Hindlimb muscle (tissue), 1 donor: ENCODE data around the gene EIF2B5. TPM values are rescaled to one million over a fixed set of nuclear protein-coding genes. Genes with fewer than 3 reads are reported as not detected.

ENCODE experiments used
- DNase-seq: peaks from one replicate; pipeline ENCODE4 v3.0.0-alpha.2; 2013
- polyA plus RNA-seq: library from polyadenylated mRNA; unstranded; fragments of 120-200 nt; gene quantifications from one replicate; pipeline ENCODE4 v1.2.1, GENCODE V29; 2013; ENCODE audit not compliant: insufficient read length

EIF2B5 gene
- polyA plus RNA-seq, 1 donor: 41.3 TPM

DNA sequence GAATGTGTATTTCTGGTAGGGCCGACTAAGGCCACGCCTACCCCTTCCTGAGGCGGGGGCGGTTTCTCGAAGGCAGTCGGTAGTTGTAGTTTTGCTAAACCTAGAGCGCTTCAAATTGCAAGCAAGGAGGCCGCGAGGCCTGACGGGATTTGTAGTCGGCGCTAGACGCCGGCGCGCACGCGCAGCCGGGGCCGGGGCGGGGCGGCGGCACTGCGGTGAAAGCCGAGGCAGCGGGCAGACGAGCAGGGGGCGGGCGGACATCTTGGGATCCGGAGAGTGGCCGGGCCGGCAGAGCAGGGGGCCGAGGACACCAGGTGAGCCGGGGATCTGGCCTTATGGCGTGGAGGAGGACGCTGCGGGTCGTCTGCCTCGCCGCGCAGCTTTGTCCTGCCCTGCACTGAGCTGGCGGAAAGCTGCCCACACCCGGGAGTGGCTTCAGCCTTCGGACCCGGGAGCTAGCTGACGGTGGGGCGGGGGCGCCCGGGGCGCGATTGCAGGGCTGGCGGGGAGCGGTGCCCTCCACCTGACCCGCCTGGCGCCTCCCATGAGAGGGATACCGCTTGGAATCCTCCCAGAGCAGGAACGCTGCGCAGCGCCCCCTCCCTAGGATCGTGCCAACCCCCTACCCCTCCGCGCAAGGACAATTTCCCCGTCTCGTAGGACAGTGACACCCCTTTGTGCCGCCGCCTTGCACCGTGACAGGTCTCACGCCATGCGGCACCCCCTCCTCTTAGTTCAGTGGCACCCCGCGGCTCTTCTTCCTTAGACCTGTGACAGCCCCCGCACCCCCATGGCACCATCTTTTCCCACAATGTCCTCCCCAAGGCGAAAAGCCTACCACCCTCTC is 39.7 kb downstream of the EIF2B5 start, which contains the start of gene AP2M1:
TSS of gene AP2M1 (plus strand) at position 210 of the 847 bp plus-strand sequence. CDS start 2,139 bp downstream, outside the sequence.
- peak; percentile 99 for DNase-seq

DNA sequence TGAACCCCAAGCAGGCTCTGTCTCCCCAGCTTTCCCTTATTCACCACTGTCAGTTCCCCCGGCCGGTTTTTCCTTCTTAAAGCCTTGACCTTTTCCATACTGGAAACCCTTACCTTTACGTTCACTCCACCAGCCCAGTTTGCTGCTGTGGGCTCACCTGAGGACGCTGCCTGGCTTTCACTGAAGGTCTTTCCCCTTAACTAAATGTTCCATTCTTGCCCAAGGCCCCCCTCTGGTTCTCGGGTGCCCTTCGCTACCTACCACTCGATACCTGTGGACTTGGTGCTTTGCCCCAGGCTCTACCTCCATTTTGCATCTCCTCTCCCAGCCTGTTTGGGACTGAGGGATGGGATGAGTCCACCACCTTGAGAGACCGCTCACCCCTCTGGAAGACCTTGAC is 40.3 kb downstream of the EIF2B5 start:
- DNase-seq: no peak

DNA sequence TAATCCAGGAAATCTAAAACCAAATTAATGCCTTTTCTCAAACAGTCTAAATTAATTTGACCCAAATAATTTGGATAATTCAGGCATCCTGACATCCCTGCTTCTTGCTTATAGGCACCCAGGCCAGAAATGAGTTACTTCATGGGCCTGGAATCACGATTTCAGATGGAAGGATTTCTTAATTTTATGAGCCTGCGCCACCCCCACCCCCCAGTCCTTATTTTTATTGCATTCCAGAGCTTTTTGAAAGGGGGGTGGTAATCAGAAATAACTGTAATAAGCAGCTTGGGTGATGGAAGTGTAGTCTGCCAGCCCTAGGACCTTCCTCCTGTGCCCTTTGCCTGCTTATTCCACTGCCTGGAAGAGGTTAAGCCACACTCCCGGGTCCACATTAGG is 40.8 kb downstream of the EIF2B5 start:
- DNase-seq: no peak

- DNase-seq: peak; percentile 52
Measured at GRCh38 chr3:184176377-184177330, 41.5 kb downstream of the EIF2B5 start.

DNA sequence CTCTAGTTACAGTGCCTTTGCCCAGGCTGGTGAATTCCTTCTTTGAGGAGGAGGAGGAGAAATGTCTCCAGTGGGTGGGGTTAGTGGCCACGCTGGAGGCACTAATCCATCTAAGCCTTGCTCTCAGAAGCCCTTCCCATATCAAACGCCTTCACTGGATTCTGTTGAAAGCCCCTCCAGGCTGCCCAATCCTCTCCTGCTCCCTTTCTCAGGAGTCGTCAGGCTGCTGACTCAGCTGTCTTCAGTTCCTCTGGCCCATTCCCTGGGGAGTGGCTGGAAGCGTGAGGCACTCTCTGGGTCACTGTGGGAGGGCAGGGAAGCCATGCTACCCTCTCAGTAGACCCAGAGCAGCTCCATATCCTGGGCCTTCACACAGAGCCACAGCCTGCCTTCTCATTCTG is 42.2 kb downstream of the EIF2B5 start:
- no peak for DNase-seq

DNA sequence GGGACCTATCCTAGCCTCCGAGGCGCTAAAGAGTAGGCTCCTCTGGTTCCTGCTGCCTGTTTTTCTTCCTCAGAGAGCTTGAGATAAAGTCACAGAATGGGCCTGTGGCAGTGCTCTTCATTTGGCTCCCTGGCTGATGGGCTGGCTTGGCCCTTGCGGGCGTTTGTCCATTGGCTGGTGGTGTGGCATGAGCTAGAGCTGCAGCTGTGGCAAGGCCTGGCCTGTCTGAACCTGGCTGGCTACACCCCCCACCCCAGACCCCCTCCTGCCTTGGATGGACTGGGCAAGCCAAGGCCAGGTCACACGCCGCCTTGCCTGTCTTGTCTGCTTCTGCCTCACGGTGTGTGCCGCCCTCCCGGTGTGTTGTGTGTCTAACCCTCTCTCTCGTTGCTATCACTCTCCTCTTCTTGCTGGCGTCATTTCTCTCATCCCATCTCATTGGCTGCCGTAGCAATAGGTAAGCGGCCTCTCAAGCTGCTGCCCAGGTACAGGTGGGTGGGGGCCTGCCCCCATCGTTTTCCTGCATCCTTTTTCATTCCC is 42.7 kb downstream of the EIF2B5 start:
- no peak for DNase-seq

DNA sequence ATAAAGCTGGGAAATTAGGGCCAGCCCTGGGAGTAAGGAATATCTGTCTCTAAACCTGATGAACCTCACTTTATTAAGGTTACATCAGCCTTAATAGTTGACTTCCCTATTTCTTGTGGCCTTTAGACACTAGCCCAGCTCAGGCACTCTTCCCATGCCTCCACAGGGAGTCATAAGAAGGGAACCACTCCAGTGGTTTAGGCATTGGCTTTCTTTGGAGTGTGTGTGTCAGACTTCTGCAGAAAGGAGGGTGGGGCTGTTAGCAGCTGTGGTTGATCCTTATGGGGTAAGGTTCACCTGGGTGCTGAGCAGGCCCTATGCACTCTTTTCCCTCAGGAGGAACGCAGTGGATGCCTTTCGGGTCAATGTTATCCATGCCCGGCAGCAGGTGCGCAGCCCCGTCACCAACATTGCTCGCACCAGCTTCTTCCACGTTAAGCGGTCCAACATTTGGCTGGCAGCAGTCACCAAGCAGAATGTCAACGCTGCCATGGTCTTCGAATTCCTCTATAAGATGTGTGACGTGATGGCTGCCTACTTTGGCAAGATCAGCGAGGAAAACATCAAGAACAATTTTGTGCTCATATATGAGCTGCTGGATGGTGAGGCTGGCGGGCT is 43.5 kb downstream of the EIF2B5 start:
- no peak for DNase-seq

DNA sequence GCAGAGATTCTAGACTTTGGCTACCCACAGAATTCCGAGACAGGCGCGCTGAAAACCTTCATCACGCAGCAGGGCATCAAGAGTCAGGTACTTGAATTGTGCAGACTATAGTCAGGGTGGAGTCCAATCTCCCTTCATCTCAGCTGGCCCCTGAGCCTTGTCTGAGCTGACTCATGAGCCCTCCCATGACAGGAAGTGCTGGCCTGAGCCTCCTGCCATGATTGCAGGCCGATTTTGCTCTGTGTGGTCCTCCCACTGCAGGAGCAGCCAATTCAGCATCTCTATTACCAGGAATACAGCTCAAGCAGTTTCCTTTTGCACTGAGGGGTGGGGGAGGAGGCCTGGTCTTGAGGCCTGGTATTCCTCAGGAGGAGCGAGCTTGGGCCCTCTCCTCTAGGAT is 45.0 kb downstream of the EIF2B5 start:
- DNase-seq: no peak

DNA sequence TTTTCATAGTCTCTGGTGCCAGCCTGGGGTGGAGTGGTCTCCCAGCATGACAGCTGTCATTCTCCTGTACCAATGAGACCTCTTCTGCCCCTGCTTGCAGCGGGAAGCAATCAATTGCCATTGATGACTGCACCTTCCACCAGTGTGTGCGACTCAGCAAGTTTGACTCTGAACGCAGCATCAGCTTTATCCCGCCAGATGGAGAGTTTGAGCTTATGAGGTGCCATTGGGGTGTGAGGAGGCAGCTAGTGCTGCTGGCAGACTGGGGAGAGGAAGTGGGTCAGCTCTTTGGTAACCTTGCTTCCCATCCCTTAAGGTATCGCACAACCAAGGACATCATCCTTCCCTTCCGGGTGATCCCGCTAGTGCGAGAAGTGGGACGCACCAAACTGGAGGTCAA is 46.4 kb downstream of the EIF2B5 start:
- DNase-seq: no peak

DNA sequence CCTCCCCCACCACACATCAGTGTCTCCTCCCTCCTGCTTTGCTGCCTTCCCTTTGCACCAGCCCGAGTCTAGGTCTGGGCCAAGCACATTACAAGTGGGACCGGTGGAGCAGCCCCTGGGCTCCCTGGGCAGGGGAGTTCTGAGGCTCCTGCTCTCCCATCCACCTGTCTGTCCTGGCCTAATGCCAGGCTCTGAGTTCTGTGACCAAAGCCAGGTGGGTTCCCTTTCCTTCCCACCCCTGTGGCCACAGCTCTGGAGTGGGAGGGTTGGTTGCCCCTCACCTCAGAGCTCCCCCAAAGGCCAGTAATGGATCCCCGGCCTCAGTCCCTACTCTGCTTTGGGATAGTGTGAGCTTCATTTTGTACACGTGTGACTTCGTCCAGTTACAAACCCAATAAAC is 48.5 kb downstream of the EIF2B5 start:
- DNase-seq: no peak

GRCh38 chr3:184184546-184185230 is 49.5 kb downstream of the EIF2B5 start:
- no peak for DNase-seq

DNA sequence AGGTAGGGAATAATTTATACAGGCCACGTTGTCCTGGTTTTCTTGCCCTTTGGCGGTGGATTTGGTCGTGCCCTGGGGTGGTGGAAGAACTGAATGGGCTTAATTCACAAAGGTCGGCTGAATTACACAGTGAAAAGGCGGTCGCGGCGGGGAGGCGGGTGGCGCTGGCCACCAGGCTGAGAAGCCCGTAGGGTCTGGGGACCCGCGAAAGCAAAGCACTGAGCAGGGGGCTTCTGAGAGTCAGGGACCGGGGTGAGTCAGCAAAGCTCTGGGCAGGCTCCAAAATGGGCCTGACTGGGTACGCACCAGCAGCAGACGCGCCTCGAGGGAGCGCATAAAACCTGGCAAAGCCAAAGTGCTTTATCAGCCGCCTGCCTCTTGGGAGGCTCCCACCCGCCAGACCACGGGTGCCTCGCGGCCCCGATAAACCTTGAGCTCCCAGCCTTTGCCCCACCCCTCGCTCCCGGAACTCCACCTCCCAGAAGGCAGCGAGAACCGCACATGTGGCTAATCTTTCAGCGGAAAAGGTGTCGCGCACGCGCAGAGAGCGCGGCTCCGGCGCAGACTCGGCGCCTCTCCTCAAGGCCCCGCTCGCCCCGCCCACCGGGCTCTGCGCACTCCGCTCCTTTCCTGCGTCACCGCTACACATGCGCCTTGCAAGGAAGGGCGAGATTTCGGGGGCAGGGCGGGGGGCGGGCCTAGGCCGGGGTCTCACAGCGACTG is 50.5 kb downstream of the EIF2B5 start:
- peak; percentile 100 for DNase-seq

GRCh38 chr3:184186184-184186901 is 51.2 kb downstream of the EIF2B5 start, which contains the start of gene ABCF3:
ABCF3 (plus strand) TSS chr3:184186199; CDS start chr3:184186208, 9 bp downstream.
- peak; percentile 31 for DNase-seq

- no peak for DNase-seq
Measured at GRCh38 chr3:184186902-184187207, 51.7 kb downstream of the EIF2B5 start.

DNA sequence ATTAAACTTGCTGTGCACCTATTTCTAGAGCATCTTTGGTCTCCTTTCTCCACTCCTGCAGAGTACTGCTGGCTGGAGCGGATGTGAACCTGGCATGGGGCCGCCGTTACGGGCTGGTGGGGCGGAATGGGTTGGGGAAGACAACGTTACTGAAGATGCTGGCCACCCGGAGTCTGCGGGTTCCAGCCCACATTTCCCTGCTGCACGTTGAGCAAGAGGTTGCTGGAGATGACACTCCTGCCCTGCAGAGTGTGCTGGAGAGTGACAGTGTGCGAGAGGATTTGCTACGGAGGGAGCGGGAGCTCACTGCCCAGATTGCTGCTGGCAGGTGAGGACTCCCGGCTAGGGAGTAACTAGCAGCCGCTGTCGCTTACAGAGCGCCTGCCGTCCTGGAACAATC is 52.9 kb downstream of the EIF2B5 start:
- DNase-seq: no peak

DNA sequence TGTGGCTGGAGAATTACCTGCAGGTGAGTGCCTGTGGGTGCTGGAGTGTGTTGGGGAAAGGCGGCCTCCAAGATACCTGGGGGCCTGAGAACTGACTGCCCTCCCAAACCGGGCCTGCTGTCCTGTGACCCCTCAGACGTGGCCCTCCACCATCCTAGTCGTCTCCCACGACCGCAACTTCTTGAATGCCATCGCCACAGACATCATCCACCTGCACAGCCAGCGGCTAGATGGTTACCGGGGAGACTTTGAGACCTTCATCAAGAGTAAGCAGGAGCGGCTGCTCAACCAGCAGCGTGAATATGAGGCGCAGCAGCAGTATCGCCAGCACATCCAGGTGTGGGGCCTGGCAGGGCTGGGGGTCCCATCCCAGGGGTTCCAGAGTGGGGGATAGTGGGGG is 54.3 kb downstream of the EIF2B5 start:
- DNase-seq: no peak

DNA sequence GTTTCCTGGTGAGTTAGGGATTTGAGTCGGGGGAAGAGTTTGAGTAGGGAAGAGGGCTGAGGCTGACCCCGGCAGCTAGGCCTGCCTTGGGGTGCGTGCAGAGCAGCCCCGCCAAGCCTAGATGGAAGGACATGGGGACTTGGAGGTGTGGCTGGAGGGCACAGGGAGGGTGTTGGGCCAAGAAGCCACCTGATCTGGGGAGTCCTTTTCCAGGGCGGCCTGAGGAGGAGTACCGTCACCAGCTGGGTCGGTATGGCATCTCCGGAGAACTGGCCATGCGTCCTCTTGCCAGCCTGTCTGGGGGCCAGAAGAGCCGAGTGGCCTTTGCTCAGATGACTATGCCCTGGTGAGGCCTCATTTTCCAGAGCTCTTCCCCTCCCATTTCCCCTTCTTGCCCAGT is 57.7 kb downstream of the EIF2B5 start:
- no peak for DNase-seq

DNA sequence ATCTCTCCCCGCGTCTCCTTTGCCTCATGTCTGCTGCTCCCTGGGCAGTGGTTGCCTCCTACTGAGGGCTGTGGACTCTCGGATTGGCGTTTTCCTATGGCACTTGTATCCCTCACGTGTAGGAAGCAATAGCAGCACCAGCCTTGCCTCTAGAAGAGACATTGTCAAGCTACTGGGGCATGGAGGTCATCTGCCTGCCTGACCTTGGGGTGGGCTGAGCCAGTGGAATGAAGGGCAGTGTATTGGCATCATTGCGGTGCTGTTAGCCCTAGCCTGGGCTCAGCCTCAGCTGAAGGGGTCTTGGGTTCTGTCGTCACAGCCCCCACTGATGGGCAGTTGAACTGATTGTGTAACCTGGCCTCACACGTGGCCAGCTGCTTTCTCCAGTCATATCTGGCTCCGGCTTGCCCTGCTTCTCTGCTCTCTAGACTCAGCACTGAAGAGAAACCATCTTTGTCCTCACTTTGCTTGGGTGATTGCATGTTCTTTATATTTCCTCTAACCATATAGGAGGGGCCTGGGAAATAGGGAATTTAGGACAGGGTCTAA is 58.9 kb downstream of the EIF2B5 start:
- no peak for DNase-seq
